HepG2 (cell line): ENCODE results near the gene ZMAT2. TPM values are rescaled to one million over a fixed set of nuclear protein-coding genes. Genes with fewer than 3 reads are reported as not detected.
A peak's percentile ranks its signal among the peaks of the same experiment; 100 is the strongest.

Experiments
- FOXK1 ChIP-seq: sonication (generic); formaldehyde crosslinking; IDR thresholded peaks from 2 replicates; pipeline ENCODE4 v1.4.0; 2020; ENCODE audit warnings: low read depth, missing genetic modification reagents, borderline replicate concordance
- GLI4 ChIP-seq: sonication (generic); formaldehyde crosslinking; IDR thresholded peaks from 2 replicates; pipeline ENCODE4 v1.5.1; 2020; ENCODE audit warnings: missing genetic modification reagents, mild to moderate bottlenecking, moderate library complexity, borderline replicate concordance
- RFXAP ChIP-seq: sonication (generic); formaldehyde crosslinking; IDR thresholded peaks from 2 replicates; pipeline ENCODE4 v1.4.0; 2020; ENCODE audit warnings: missing genetic modification reagents, borderline replicate concordance
- YEATS4 ChIP-seq: sonication (generic); formaldehyde crosslinking; IDR thresholded peaks from 2 replicates; pipeline ENCODE4 v1.4.0; 2020; ENCODE audit warnings: missing genetic modification reagents, borderline replicate concordance
- ZBTB39 ChIP-seq: sonication (generic); formaldehyde crosslinking; IDR thresholded peaks from 2 replicates; pipeline ENCODE4 v1.5.0; 2020; ENCODE audit warnings: missing genetic modification reagents
- ZBTB4 ChIP-seq: sonication (generic); formaldehyde crosslinking; IDR thresholded peaks from 2 replicates; pipeline ENCODE4 v1.4.0; 2020; ENCODE audit warnings: missing genetic modification reagents, mild to moderate bottlenecking, borderline replicate concordance
- ZFP1 ChIP-seq: IDR thresholded peaks from 2 replicates; pipeline ENCODE4 v1.6.1; 2016
- ZFX ChIP-seq: sonication (generic); formaldehyde crosslinking; IDR thresholded peaks from 2 replicates; pipeline ENCODE4 v1.4.0; 2020; ENCODE audit warnings: mild to moderate bottlenecking, low read depth, missing genetic modification reagents, moderate library complexity
- ZHX2 ChIP-seq, 2 experiments: sonication (generic) in 1 of 2; formaldehyde crosslinking in 1 of 2; IDR thresholded peaks; 2 replicates each; pipeline versions ENCODE4 v1.6.1 to v1.9.0; 2014 to 2022; ENCODE audit warnings: antibody characterized with exemption in 1 of 2, borderline replicate concordance in 1 of 2, inconsistent platforms in 1 of 2, low read depth in 1 of 2, missing genetic modification reagents in 1 of 2
- ZNF136 ChIP-seq: sonication (generic); formaldehyde crosslinking; IDR thresholded peaks from 2 replicates; pipeline ENCODE4 v1.8.1; 2022; ENCODE audit warnings: low read depth, mild to moderate bottlenecking, moderate library complexity, missing genetic modification reagents
- ZNF580 ChIP-seq: IDR thresholded peaks from 2 replicates; pipeline ENCODE4 v1.6.1; 2016; ENCODE audit warnings: low read depth, borderline replicate concordance
- polyA plus RNA-seq, 8 experiments: library from polyadenylated mRNA; depleted of rRNA in 3 of 8; stranded (reverse) in 7 of 8; unstranded in 1 of 8; fragments of >200 nt; fragmentation: Illumina TruSeq in 4 of 8; extraction: Trizol in 4 of 8; gene quantifications; 2 replicates each; pipeline versions ENCODE4 v1.2.1 to v1.2.3, GENCODE V29; 2011 to 2016; ENCODE audit warnings: low read depth in 4 of 8, missing spikeins in 1 of 8, mixed read lengths in 1 of 8; ENCODE audit not compliant: insufficient read depth in 1 of 8
- total RNA-seq, 5 experiments: library from RNA; depleted of rRNA; stranded (reverse); fragments of >200 nt; fragmentation: Illumina TruSeq; extraction: Trizol; gene quantifications; 2 replicates each; pipeline ENCODE4 v1.2.3, GENCODE V29; 2016; ENCODE audit warnings: low read depth in 1 of 5

ZMAT2 gene
- total and polyA plus RNA-seq, 2 of the 13 experiments (the other 11 are each of a cell fraction or from before 2014, with no cell fraction given), result 35.4 to 92.8 TPM

GRCh38 chr5:140700177-140701144, at the start of gene ZMAT2 (continued):
- 0 out of 2 replicates have a peak, but pooled peaks have one; percentile 7 for TF ChIP-seq GLI4 (CRISPR knock-in tag)
- peak; percentile 73; the same call in 1 of the 2 replicates for TF ChIP-seq ZNF580 (CRISPR knock-in tag)
- no peak; the same call in 1 of the 2 replicates for TF ChIP-seq YEATS4 (CRISPR knock-in tag)
- TF ChIP-seq ZNF136, result peak; percentile 67; the same call in 1 of the 2 replicates
- no peak for TF ChIP-seq ZBTB4 (CRISPR knock-in tag)
- 0 out of 2 replicates have a peak, but pooled peaks have one; percentile 28 for TF ChIP-seq ZFP1
- peak; percentile 44; the same call in 1 of the 2 replicates for TF ChIP-seq ZHX2 (IDR thresholded peaks at IDR 0.05; ENCODE audit: low read depth)
- TF ChIP-seq ZHX2 (CRISPR knock-in tag; IDR thresholded peaks at IDR 0.05; ENCODE audit: borderline replicate concordance), result no peak
- 0 out of 2 replicates have a peak, but pooled peaks have one; percentile 27 for TF ChIP-seq ZFX (CRISPR knock-in tag)
- TF ChIP-seq RFXAP (CRISPR knock-in tag), result 0 out of 2 replicates have a peak, but pooled peaks have one; percentile 82
- peak; percentile 96; the same call in 1 of the 2 replicates for TF ChIP-seq FOXK1 (CRISPR knock-in tag)
- no peak for TF ChIP-seq ZBTB39 (CRISPR knock-in tag)
